ENCODE results near the gene EPS8L2.

The EPS8L2 gene

GRCh38 chr11:770642-771616, 64.9 kb downstream of the EPS8L2 start:
- Histone ChIP-seq H3K27ac (no peak overlapping the region), H3K9ac (no peak overlapping the region), H3K4me3 (IDR thresholded peaks at IDR 0.05; ENCODE audit: insufficient read depth, low read depth, low read length) (no peak overlapping the region), H3K4me1 (ENCODE audit: low read depth, poor library complexity, severe bottlenecking) (peaks cover 4% of the 10 kb centered on the region), H4K20me1 (ENCODE audit: insufficient read depth) (no peaks in the 10 kb centered on the region), H3K4me2 (no peak overlapping the region), H2AFZ (ENCODE audit: low read depth) (no peak overlapping the region), H3K36me3 (ENCODE audit: insufficient read depth) (0 out of 2 replicates have a peak, but pooled peaks cover 4% of the 10 kb centered on the region), H3K79me2 (ENCODE audit: insufficient read depth, low read depth) (peaks cover 33% of the 10 kb centered on the region), H3K27me3 (ENCODE audit: insufficient read depth, low read depth) (no peaks in the 10 kb centered on the region)
- no peak for TF ChIP-seq CTCF (conservative IDR thresholded peaks at IDR 0.05; ENCODE audit: low read depth, low read length)

- 0 out of 2 replicates have a peak, but pooled peaks cover 2% of the 10 kb centered on the region for H3K36me3 ChIP-seq (ENCODE audit: insufficient read depth)
- H3K27ac ChIP-seq: no peak overlapping the region
- no peak overlapping the region for H3K9ac ChIP-seq
- H3K4me2 ChIP-seq: no peak overlapping the region
- TF ChIP-seq CTCF (conservative IDR thresholded peaks at IDR 0.05; ENCODE audit: low read depth, low read length): no peak
- H3K4me3 ChIP-seq (IDR thresholded peaks at IDR 0.05; ENCODE audit: insufficient read depth, low read depth, low read length): no peak overlapping the region
- H3K79me2 ChIP-seq (ENCODE audit: insufficient read depth, low read depth): peaks cover 41% of the 10 kb centered on the region
- no peak overlapping the region for H2AFZ ChIP-seq (ENCODE audit: low read depth)
- no peaks in the 10 kb centered on the region for H4K20me1 ChIP-seq (ENCODE audit: insufficient read depth)
- H3K4me1 ChIP-seq (ENCODE audit: low read depth, poor library complexity, severe bottlenecking): peaks cover 7% of the 10 kb centered on the region
- H3K27me3 ChIP-seq (ENCODE audit: insufficient read depth, low read depth): no peaks in the 10 kb centered on the region
Measured at GRCh38 chr11:771617-772204, 65.7 kb downstream of the EPS8L2 start.

- Histone ChIP-seq H2AFZ (ENCODE audit: low read depth) (no peak overlapping the region), H4K20me1 (ENCODE audit: insufficient read depth) (no peaks in the 10 kb centered on the region), H3K36me3 (ENCODE audit: insufficient read depth) (no peaks in the 10 kb centered on the region), H3K27me3 (ENCODE audit: insufficient read depth, low read depth) (no peaks in the 10 kb centered on the region), H3K4me3 (IDR thresholded peaks at IDR 0.05; ENCODE audit: insufficient read depth, low read depth, low read length) (no peak overlapping the region), H3K79me2 (ENCODE audit: insufficient read depth, low read depth) (peaks cover 42% of the 10 kb centered on the region), H3K27ac (no peak overlapping the region), H3K4me2 (no peak overlapping the region), H3K4me1 (ENCODE audit: low read depth, poor library complexity, severe bottlenecking) (peaks cover 7% of the 10 kb centered on the region), H3K9ac (no peak overlapping the region)
- TF ChIP-seq CTCF (conservative IDR thresholded peaks at IDR 0.05; ENCODE audit: low read depth, low read length): no peak
Measured at GRCh38 chr11:772429-773390, 66.7 kb downstream of the EPS8L2 start.

GRCh38 chr11:773425-773824, 67.4 kb downstream of the EPS8L2 start:
- H3K4me1 ChIP-seq (ENCODE audit: low read depth, poor library complexity, severe bottlenecking): peaks cover 9% of the 10 kb centered on the region
- no peaks in the 10 kb centered on the region for H4K20me1 ChIP-seq (ENCODE audit: insufficient read depth)
- H3K36me3 ChIP-seq (ENCODE audit: insufficient read depth): no peaks in the 10 kb centered on the region
- H3K27me3 ChIP-seq (ENCODE audit: insufficient read depth, low read depth): no peaks in the 10 kb centered on the region
- H3K4me2 ChIP-seq: no peak overlapping the region
- no peak overlapping the region for H3K9ac ChIP-seq
- no peak overlapping the region for H3K4me3 ChIP-seq (IDR thresholded peaks at IDR 0.05; ENCODE audit: insufficient read depth, low read depth, low read length)
- TF ChIP-seq CTCF (conservative IDR thresholded peaks at IDR 0.05; ENCODE audit: low read depth, low read length): no peak
- H3K27ac ChIP-seq: no peak overlapping the region
- H2AFZ ChIP-seq (ENCODE audit: low read depth): no peak overlapping the region
- peaks cover 42% of the 10 kb centered on the region for H3K79me2 ChIP-seq (ENCODE audit: insufficient read depth, low read depth)
